ENCODE results near the gene GAMT.

Gene GAMT

GRCh38 chr19:1418951-1419738, 17.8 kb upstream of the GAMT start:
- H3K27me3 ChIP-seq (ENCODE audit: control insufficient read depth, insufficient read depth, low read length), result no peaks in the 10 kb centered on the region
- no peak overlapping the region for H3K27ac ChIP-seq (ENCODE audit: low read length)
- H3K9me3 ChIP-seq (ENCODE audit: control insufficient read depth, insufficient read depth, low read length), result no peaks in the 10 kb centered on the region
- peaks cover 12% of the 10 kb centered on the region for H3K4me1 ChIP-seq (ENCODE audit: control insufficient read depth, insufficient read depth, low read length)
- H3K4me3 ChIP-seq (ENCODE audit: low read length), result no peak overlapping the region
- H3K36me3 ChIP-seq (ENCODE audit: control insufficient read depth, insufficient read depth, low read length), result peaks cover 54% of the 10 kb centered on the region
- no peak for DNase-seq (ENCODE audit: low read depth, low spot score)
- WGBS (ENCODE audit: insufficient coverage, insufficient read length), result no CpG with 5 or more reads among the region's 21 CpGs

- Histone ChIP-seq H3K4me1 (ENCODE audit: control insufficient read depth, insufficient read depth, low read length) (peaks cover 12% of the 10 kb centered on the region), H3K36me3 (ENCODE audit: control insufficient read depth, insufficient read depth, low read length) (peaks cover 48% of the 10 kb centered on the region), H3K4me3 (ENCODE audit: low read length) (no peak overlapping the region), H3K9me3 (ENCODE audit: control insufficient read depth, insufficient read depth, low read length) (no peaks in the 10 kb centered on the region), H3K27ac (ENCODE audit: low read length) (no peak overlapping the region), H3K27me3 (ENCODE audit: control insufficient read depth, insufficient read depth, low read length) (no peaks in the 10 kb centered on the region)
- DNase-seq (ENCODE audit: low read depth, low spot score), result no peak
- WGBS (ENCODE audit: insufficient coverage, insufficient read length), result no CpG with 5 or more reads among the region's 13 CpGs
Observed at GRCh38 chr19:1418496-1418775, 17.1 kb upstream of the GAMT start.

- Histone ChIP-seq H3K36me3 (ENCODE audit: control insufficient read depth, insufficient read depth, low read length) (peaks cover 44% of the 10 kb centered on the region), H3K9me3 (ENCODE audit: control insufficient read depth, insufficient read depth, low read length) (no peaks in the 10 kb centered on the region), H3K27me3 (ENCODE audit: control insufficient read depth, insufficient read depth, low read length) (no peaks in the 10 kb centered on the region), H3K4me3 (ENCODE audit: low read length) (no peak overlapping the region), H3K27ac (ENCODE audit: low read length) (no peak overlapping the region), H3K4me1 (ENCODE audit: control insufficient read depth, insufficient read depth, low read length) (peaks cover 12% of the 10 kb centered on the region)
- no CpG with 5 or more reads among the region's 30 CpGs for WGBS (ENCODE audit: insufficient coverage, insufficient read length)
- no peak for DNase-seq (ENCODE audit: low read depth, low spot score)
Observed at GRCh38 chr19:1417681-1418495, 16.5 kb upstream of the GAMT start.

- Histone ChIP-seq H3K4me1 (ENCODE audit: control insufficient read depth, insufficient read depth, low read length) (peaks cover 12% of the 10 kb centered on the region), H3K27ac (ENCODE audit: low read length) (no peak overlapping the region), H3K36me3 (ENCODE audit: control insufficient read depth, insufficient read depth, low read length) (peaks cover 42% of the 10 kb centered on the region), H3K27me3 (ENCODE audit: control insufficient read depth, insufficient read depth, low read length) (no peaks in the 10 kb centered on the region), H3K4me3 (ENCODE audit: low read length) (no peak overlapping the region), H3K9me3 (ENCODE audit: control insufficient read depth, insufficient read depth, low read length) (no peaks in the 10 kb centered on the region)
- no peak for DNase-seq (ENCODE audit: low read depth, low spot score)
- WGBS (ENCODE audit: insufficient coverage, insufficient read length), result no CpG with 5 or more reads among the region's 21 CpGs
Observed at GRCh38 chr19:1417145-1417544, 15.8 kb upstream of the GAMT start.

GRCh38 chr19:1416014-1416841, 14.9 kb upstream of the GAMT start:
- Histone ChIP-seq H3K27me3 (ENCODE audit: control insufficient read depth, insufficient read depth, low read length) (no peaks in the 10 kb centered on the region), H3K36me3 (ENCODE audit: control insufficient read depth, insufficient read depth, low read length) (peaks cover 32% of the 10 kb centered on the region), H3K27ac (ENCODE audit: low read length) (no peak overlapping the region), H3K4me1 (ENCODE audit: control insufficient read depth, insufficient read depth, low read length) (peaks cover 12% of the 10 kb centered on the region), H3K9me3 (ENCODE audit: control insufficient read depth, insufficient read depth, low read length) (no peaks in the 10 kb centered on the region), H3K4me3 (ENCODE audit: low read length) (no peak overlapping the region)
- WGBS (ENCODE audit: insufficient coverage, insufficient read length), result no CpG with 5 or more reads among the region's 28 CpGs
- DNase-seq (ENCODE audit: low read depth, low spot score), result no peak

- no CpG with 5 or more reads among the region's 36 CpGs for WGBS (ENCODE audit: insufficient coverage, insufficient read length)
- H3K27ac ChIP-seq (ENCODE audit: low read length), result no peak overlapping the region
- DNase-seq (ENCODE audit: low read depth, low spot score), result no peak
Observed at GRCh38 chr19:1412995-1413800, 11.9 kb upstream of the GAMT start.

GRCh38 chr19:1412323-1412923, 11.1 kb upstream of the GAMT start:
- H3K4me1 ChIP-seq (ENCODE audit: control insufficient read depth, insufficient read depth, low read length), result peaks cover 23% of the 10 kb centered on the region
- no CpG with 5 or more reads among the region's 21 CpGs for WGBS (ENCODE audit: insufficient coverage, insufficient read length)
- no peaks in the 10 kb centered on the region for H3K27me3 ChIP-seq (ENCODE audit: control insufficient read depth, insufficient read depth, low read length)
- DNase-seq (ENCODE audit: low read depth, low spot score), result no peak
- no peak overlapping the region for H3K4me3 ChIP-seq (ENCODE audit: low read length)
- H3K27ac ChIP-seq (ENCODE audit: low read length), result no peak overlapping the region
- H3K36me3 ChIP-seq (ENCODE audit: control insufficient read depth, insufficient read depth, low read length), result peaks cover 13% of the 10 kb centered on the region
- no peaks in the 10 kb centered on the region for H3K9me3 ChIP-seq (ENCODE audit: control insufficient read depth, insufficient read depth, low read length)

More at GRCh38 chr19:1412995-1413800, 11.9 kb upstream of the GAMT start:
- Histone ChIP-seq H3K27me3 (ENCODE audit: control insufficient read depth, insufficient read depth, low read length) (no peaks in the 10 kb centered on the region), H3K4me1 (ENCODE audit: control insufficient read depth, insufficient read depth, low read length) (peaks cover 23% of the 10 kb centered on the region), H3K4me3 (ENCODE audit: low read length) (no peak overlapping the region), H3K36me3 (ENCODE audit: control insufficient read depth, insufficient read depth, low read length) (peaks cover 13% of the 10 kb centered on the region), H3K9me3 (ENCODE audit: control insufficient read depth, insufficient read depth, low read length) (no peaks in the 10 kb centered on the region)

- Histone ChIP-seq H3K4me1 (ENCODE audit: control insufficient read depth, insufficient read depth, low read length) (peaks cover 21% of the 10 kb centered on the region), H3K27ac (ENCODE audit: low read length) (no peak overlapping the region), H3K27me3 (ENCODE audit: control insufficient read depth, insufficient read depth, low read length) (no peaks in the 10 kb centered on the region), H3K9me3 (ENCODE audit: control insufficient read depth, insufficient read depth, low read length) (no peaks in the 10 kb centered on the region), H3K4me3 (ENCODE audit: low read length) (no peak overlapping the region), H3K36me3 (ENCODE audit: control insufficient read depth, insufficient read depth, low read length) (peaks cover 10% of the 10 kb centered on the region; the same call in 1 of the 2 replicates)
- no peak for DNase-seq (ENCODE audit: low read depth, low spot score)
- WGBS (ENCODE audit: insufficient coverage, insufficient read length), result no CpG with 5 or more reads among the region's 29 CpGs
Observed at GRCh38 chr19:1411255-1412191, 10.2 kb upstream of the GAMT start.

GRCh38 chr19:1410789-1411188, 9.4 kb upstream of the GAMT start:
- Histone ChIP-seq H3K27ac (ENCODE audit: low read length) (no peak overlapping the region), H3K27me3 (ENCODE audit: control insufficient read depth, insufficient read depth, low read length) (no peaks in the 10 kb centered on the region), H3K36me3 (ENCODE audit: control insufficient read depth, insufficient read depth, low read length) (peaks cover 10% of the 10 kb centered on the region; the same call in 1 of the 2 replicates), H3K4me3 (ENCODE audit: low read length) (no peak overlapping the region), H3K4me1 (ENCODE audit: control insufficient read depth, insufficient read depth, low read length) (peaks cover 14% of the 10 kb centered on the region), H3K9me3 (ENCODE audit: control insufficient read depth, insufficient read depth, low read length) (no peaks in the 10 kb centered on the region)
- no CpG with 5 or more reads among the region's 9 CpGs for WGBS (ENCODE audit: insufficient coverage, insufficient read length)
- no peak for DNase-seq (ENCODE audit: low read depth, low spot score)
